Measurements from ENCODE around the gene OR52L1.

OR52L1 gene

DNA sequence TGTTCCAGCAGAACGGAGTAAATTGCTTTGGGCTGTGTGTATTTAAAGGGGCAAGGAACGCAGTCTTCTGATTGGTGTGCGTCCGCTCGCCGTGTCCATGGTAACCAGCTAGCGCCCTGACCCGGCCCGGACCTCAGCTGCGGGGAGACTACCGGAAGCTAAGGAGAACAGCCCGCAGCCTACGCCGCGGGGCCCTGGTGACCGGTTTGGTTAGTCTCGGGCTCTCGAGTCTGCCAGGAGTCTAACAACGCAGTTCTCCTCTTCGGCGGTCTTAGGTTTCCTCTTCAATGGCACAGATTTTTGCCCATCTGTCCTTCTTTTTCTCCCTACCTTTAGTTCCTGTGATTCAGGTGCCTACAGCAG, 48.2 kb downstream of the OR52L1 start:
- DNase-seq: peak; percentile 41 to 52

- peak; percentile 53 to 65 for DNase-seq
Measured at GRCh38 chr11:5937868-5938602, 48.8 kb downstream of the OR52L1 start.

Data from NCI-H2081 (cell line).